Tibial nerve (tissue), 4 donors: Measurements from ENCODE around the gene MECR. TPM values are rescaled to one million over a fixed set of nuclear protein-coding genes. Genes with fewer than 3 reads are reported as not detected.

Experiments
- DNase-seq, 2 donors: peaks; one replicate each; pipeline ENCODE4 v3.0.0-alpha.2; 2019; ENCODE audit warnings: low spot score in 2 of 2
- H3K27ac ChIP-seq, 4 donors: fragments of 200-600 bp; sonication (generic) in 3 of 4; one replicate each; pipeline ENCODE4 v1.5.1; 2017 to 2019; ENCODE audit warnings: mild to moderate bottlenecking in 1 of 4
- H3K27me3 ChIP-seq, 2 donors: fragments of 200-600 bp; sonication (generic) in 1 of 2; one replicate each; pipeline versions ENCODE4 v1.5.1 to v1.6.0; 2017 to 2019
- H3K36me3 ChIP-seq, 3 donors: fragments of 200-600 bp; sonication (generic); one replicate each; pipeline ENCODE4 v1.5.1; 2018 to 2019
- H3K4me1 ChIP-seq, 4 donors: fragments of 200-600 bp; sonication (generic) in 3 of 4; one replicate each; pipeline ENCODE4 v1.5.1; 2017 to 2019
- H3K4me3 ChIP-seq, 4 donors: fragments of 200-600 bp; sonication (generic) in 3 of 4; one replicate each; pipeline ENCODE4 v1.5.1; 2017 to 2019; ENCODE audit warnings: mild to moderate bottlenecking in 1 of 4, moderate library complexity in 1 of 4
- H3K9me3 ChIP-seq, 4 donors: fragments of 200-600 bp; sonication (generic) in 3 of 4; one replicate each; pipeline ENCODE4 v1.5.1; 2017 to 2019
- CTCF ChIP-seq, 5 experiments: fragments of 200-600 bp in 3 of 5; fragments of 450-650 bp in 2 of 5; sonication (generic) in 3 of 5; IDR thresholded peaks; one replicate each; pipeline ENCODE4 v1.5.1; 2016 to 2019; ENCODE audit warnings: antibody characterized with exemption in 5 of 5, mild to moderate bottlenecking in 3 of 5, moderate library complexity in 2 of 5
- EP300 ChIP-seq, 2 donors: sonication (generic); formaldehyde crosslinking; IDR thresholded peaks; one replicate each; pipeline ENCODE4 v1.6.1; 2017; ENCODE audit warnings: antibody characterized with exemption in 2 of 2, mild to moderate bottlenecking in 1 of 2
- POLR2A ChIP-seq, 2 donors: fragments of 450-650 bp; IDR thresholded peaks; one replicate each; pipeline ENCODE4 v1.6.1; 2017; ENCODE audit warnings: antibody characterized with exemption in 2 of 2, mild to moderate bottlenecking in 2 of 2, moderate library complexity in 2 of 2
- WGBS, 2 donors: methylation state at CpG; one replicate each; pipeline ENCODE4 v1.1.5; 2018; 5-methylcytosine and 5-hydroxymethylcytosine counted together
- total RNA-seq, 4 donors: library from RNA; depleted of rRNA; stranded (reverse); fragments of >200 nt; gene quantifications; one replicate each; pipeline ENCODE4 v1.1.0, GENCODE V29; 2016

The MECR gene
- total RNA-seq, 4 donors from 2014 or later: 18.8 to 34.2 (median 22.9) TPM

- H3K4me3 ChIP-seq: peak within 1 kb of the TSS; percentile 79 to 97 (median 87)
- 0 to 1% methylated on average over 40 to 87 of the region's 100 CpGs for WGBS, 2 donors
- peak within 1 kb of the TSS; percentile 98 to 100 (median 100) for H3K27ac ChIP-seq
- H3K4me1 ChIP-seq: peaks cover 0 to 47% (median 40%) of the 10 kb centered on the region in 4 donors
- DNase-seq: peak; percentile 92 to 95
- no peaks in the 10 kb centered on the region for H3K9me3 ChIP-seq
- no peaks in the 10 kb centered on the region for H3K36me3 ChIP-seq
- TF ChIP-seq EP300 (IDR thresholded peaks at IDR 0.05) (peak; percentile 70 to 87), CTCF (IDR thresholded peaks at IDR 0.05) (peak; percentile 75 to 94 (median 88)), POLR2A (IDR thresholded peaks at IDR 0.05) (peak; percentile 72 to 94)
- no peaks in the 10 kb centered on the region for H3K27me3 ChIP-seq
Observed at GRCh38 chr1:29181413-29182225, 49.1 kb downstream of the MECR start, which contains the start of gene SRSF4. Gene SRSF4 (minus strand): TSS chr1:29181900. CDS start chr1:29181752, 148 bp downstream.

- TF ChIP-seq EP300 (IDR thresholded peaks at IDR 0.05) (peak in 1 of 2 donors; percentile 9), POLR2A (IDR thresholded peaks at IDR 0.05) (no peak)
- Histone ChIP-seq H3K27ac (peak overlapping the region; percentile 98 to 100 (median 100)), H3K4me3 (peak overlapping the region; percentile 79 to 97 (median 87)), H3K27me3 (no peaks in the 10 kb centered on the region), H3K36me3 (no peaks in the 10 kb centered on the region), H3K4me1 (peaks cover 0 to 55% (median 46%) of the 10 kb centered on the region in 4 donors), H3K9me3 (no peaks in the 10 kb centered on the region)
- no peak for DNase-seq
- WGBS, 2 donors: 1% methylated on average over 26 to 32 of the region's 32 CpGs
Observed at GRCh38 chr1:29180497-29181412, 50.0 kb downstream of the MECR start.

GRCh38 chr1:29179641-29180184, 51.0 kb downstream of the MECR start:
- no peak for TF ChIP-seq CTCF (IDR thresholded peaks at IDR 0.05)
- TF ChIP-seq EP300 (IDR thresholded peaks at IDR 0.05): no peak
- TF ChIP-seq POLR2A (IDR thresholded peaks at IDR 0.05): no peak
- no peaks in the 10 kb centered on the region for H3K36me3 ChIP-seq
- DNase-seq: no peak
- 25 to 26% methylated on average over 4 of the region's 4 CpGs for WGBS, 2 donors
- H3K4me1 ChIP-seq: peaks cover 0 to 56% (median 46%) of the 10 kb centered on the region in 4 donors
- H3K9me3 ChIP-seq: no peaks in the 10 kb centered on the region
- peak overlapping the region in 3 of 4 donors; percentile 79 to 97 (median 87) for H3K4me3 ChIP-seq
- no peaks in the 10 kb centered on the region for H3K27me3 ChIP-seq
- H3K27ac ChIP-seq: peak overlapping the region in 3 of 4 donors; percentile 50 to 100 (median 99)

GRCh38 chr1:29177022-29177705, 53.6 kb downstream of the MECR start:
- no peaks in the 10 kb centered on the region for H3K27me3 ChIP-seq
- DNase-seq: no peak
- peaks cover 0 to 5% (median 0%) of the 10 kb centered on the region in 3 donors for H3K36me3 ChIP-seq
- no peak overlapping the region for H3K4me3 ChIP-seq
- no peak for TF ChIP-seq EP300 (IDR thresholded peaks at IDR 0.05)
- TF ChIP-seq CTCF (IDR thresholded peaks at IDR 0.05): no peak
- no peak for TF ChIP-seq POLR2A (IDR thresholded peaks at IDR 0.05)
- WGBS, 2 donors: 59 to 60% methylated on average over 12 of the region's 12 CpGs
- peak overlapping the region in 2 of 4 donors; percentile 3 to 61 for H3K27ac ChIP-seq
- H3K4me1 ChIP-seq: peaks cover 0 to 55% (median 47%) of the 10 kb centered on the region in 4 donors
- no peaks in the 10 kb centered on the region for H3K9me3 ChIP-seq
